ENCODE data around the gene RHOA. TPM values are rescaled to one million over a fixed set of nuclear protein-coding genes. Genes with fewer than 3 reads are reported as not detected.
"Not testable (repeated sequence)": the region's sequence is repeated elsewhere in the genome, so short reads cannot be mapped to it uniquely, and the experiment has no call there.

Gene RHOA
- total and polyA plus RNA-seq, 5 donors from 2014 or later, result 319 to 818 (median 608) TPM

- Histone ChIP-seq H3K9me3 (ENCODE audit: control insufficient read depth in 2 of 2, low read length in 2 of 2) (no peaks in the 10 kb centered on the region), H3K27ac (ENCODE audit: insufficient read depth, low read length, poor library complexity, severe bottlenecking) (no peak overlapping the region), H3K27me3 (ENCODE audit: control insufficient read depth, insufficient read depth, low read length) (no peaks in the 10 kb centered on the region), H3K4me3 (ENCODE audit: low read depth, low read length) (peak overlapping the region; percentile 11), H3K36me3 (ENCODE audit: control insufficient read depth, insufficient read depth, low read length) (peaks cover 31% of the 10 kb centered on the region), H3K4me1 (ENCODE audit: control insufficient read depth, insufficient read depth, low read length, poor library complexity, severe bottlenecking) (peaks cover 32% of the 10 kb centered on the region)
- Mint-ChIP-seq H3K9me3 (peaks cover 0 to 3% (median 0%) of the 10 kb centered on the region in 7 donors), H3K27me3 (no peaks in the 10 kb centered on the region), H3K4me3 (peak overlapping the region; percentile 14 to 45 (median 22)), H3K27ac (peak overlapping the region in 1 of 3 donors; percentile 10), H3K4me1 (peaks cover 25 to 87% (median 58%) of the 10 kb centered on the region in 4 donors), H3K36me3 (peaks cover 14% of the 10 kb centered on the region)
- DNase-seq (peak in 1 of 3 donors; percentile 37), ATAC-seq (ENCODE audit: low read depth in 2 of 2) (no peak)
Measured at GRCh38 chr3:49397470-49397869, 14.3 kb downstream of the RHOA start.

DNA sequence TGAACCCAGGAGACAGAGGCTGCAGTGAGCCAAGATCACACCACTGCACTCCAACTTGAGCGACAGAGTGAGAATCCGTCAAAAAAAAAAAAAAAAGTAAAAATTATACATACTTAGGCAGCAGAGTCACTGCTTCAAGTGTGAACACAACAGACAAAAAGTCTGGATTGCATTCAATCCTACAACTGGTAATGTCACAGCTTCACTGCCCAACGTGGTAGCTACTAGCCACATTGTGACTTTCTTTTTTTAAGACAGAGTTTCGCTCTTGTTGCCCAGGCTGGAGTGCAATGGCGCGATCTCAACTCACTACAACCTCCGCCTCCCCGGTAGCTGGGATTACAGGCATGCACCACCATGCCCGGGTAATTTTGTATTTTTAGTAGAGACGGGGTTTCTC, 20.5 kb downstream of the RHOA start:
- H3K36me3 Mint-ChIP-seq, result peaks cover 21% of the 10 kb centered on the region

GRCh38 chr3:49389297-49389696, 22.5 kb downstream of the RHOA start:
- no peaks in the 10 kb centered on the region for H3K9me3 Mint-ChIP-seq
- DNase-seq (no peak), ATAC-seq (ENCODE audit: low read depth in 2 of 2) (no peak)
- peaks cover 38% of the 10 kb centered on the region for H3K4me1 ChIP-seq (ENCODE audit: control insufficient read depth, insufficient read depth, low read length, poor library complexity, severe bottlenecking)
- H3K27ac ChIP-seq (ENCODE audit: insufficient read depth, low read length, poor library complexity, severe bottlenecking), result no peak overlapping the region
- H3K27ac Mint-ChIP-seq, result no peak overlapping the region
- H3K27me3 Mint-ChIP-seq, result no peaks in the 10 kb centered on the region
- H3K4me3 Mint-ChIP-seq, result peak overlapping the region in 1 of 4 donors; percentile 50
- H3K36me3 Mint-ChIP-seq, result peaks cover 11% of the 10 kb centered on the region
- no peak overlapping the region for H3K4me3 ChIP-seq (ENCODE audit: low read depth, low read length)
- H3K27me3 ChIP-seq (ENCODE audit: control insufficient read depth, insufficient read depth, low read length), result no peaks in the 10 kb centered on the region
- H3K9me3 ChIP-seq (ENCODE audit: control insufficient read depth in 2 of 2, low read length in 2 of 2), result no peaks in the 10 kb centered on the region
- H3K36me3 ChIP-seq (ENCODE audit: control insufficient read depth, insufficient read depth, low read length), result peaks cover 8% of the 10 kb centered on the region
- peaks cover 15 to 79% (median 39%) of the 10 kb centered on the region in 4 donors for H3K4me1 Mint-ChIP-seq

More for the DNA sequence above, 20.5 kb downstream of the RHOA start:
- not testable (repeated sequence) for H3K27me3 ChIP-seq (ENCODE audit: control insufficient read depth, insufficient read depth, low read length); DNase-seq; H3K27me3 Mint-ChIP-seq; H3K4me3 Mint-ChIP-seq; H3K9me3 Mint-ChIP-seq; H3K27ac ChIP-seq (ENCODE audit: insufficient read depth, low read length, poor library complexity, severe bottlenecking); ATAC-seq (ENCODE audit: low read depth in 2 of 2); H3K27ac Mint-ChIP-seq; H3K9me3 ChIP-seq (ENCODE audit: control insufficient read depth in 2 of 2, low read length in 2 of 2); H3K4me3 ChIP-seq (ENCODE audit: low read depth, low read length)
- Histone ChIP-seq H3K36me3 (ENCODE audit: control insufficient read depth, insufficient read depth, low read length) (peaks cover 17% of the 10 kb centered on the region), H3K4me1 (ENCODE audit: control insufficient read depth, insufficient read depth, low read length, poor library complexity, severe bottlenecking) (peaks cover 22% of the 10 kb centered on the region)
- H3K4me1 Mint-ChIP-seq, result peaks cover 14 to 80% (median 41%) of the 10 kb centered on the region in 4 donors

DNA sequence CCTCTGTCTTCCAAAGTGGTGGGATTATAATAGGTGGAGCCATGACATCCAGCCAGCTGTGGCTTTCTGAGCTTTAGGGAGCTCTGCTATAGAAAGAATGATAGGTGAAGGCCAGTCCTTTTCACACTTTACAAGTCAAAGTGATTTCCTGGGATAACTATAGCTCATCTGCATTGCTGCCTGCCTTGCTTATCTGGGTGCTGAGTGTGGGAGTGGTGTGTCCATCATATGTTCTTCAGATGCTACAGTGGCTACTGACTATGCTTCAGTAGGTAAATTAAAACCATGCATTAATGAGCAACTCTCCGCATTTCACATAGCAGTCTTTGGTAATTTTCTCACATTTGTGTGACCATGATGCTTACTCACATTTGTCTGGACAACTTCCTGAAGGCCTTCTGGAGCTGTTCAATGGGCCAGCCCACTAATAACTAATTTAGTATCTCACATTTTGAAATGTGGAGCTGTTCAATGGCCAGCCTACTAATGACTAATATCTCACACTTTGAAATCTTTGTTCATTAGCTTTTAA, 23.4 kb downstream of the RHOA start:
- Mint-ChIP-seq H3K9me3 (no peaks in the 10 kb centered on the region), H3K27me3 (no peaks in the 10 kb centered on the region), H3K36me3 (peaks cover 10% of the 10 kb centered on the region), H3K4me3 (peak overlapping the region in 2 of 4 donors; percentile 3 to 30), H3K27ac (peak overlapping the region in 2 of 3 donors; percentile 5 to 39), H3K4me1 (peaks cover 15 to 79% (median 46%) of the 10 kb centered on the region in 4 donors)
- no peaks in the 10 kb centered on the region for H3K27me3 ChIP-seq (ENCODE audit: control insufficient read depth, insufficient read depth, low read length)
- H3K4me1 ChIP-seq (ENCODE audit: control insufficient read depth, insufficient read depth, low read length, poor library complexity, severe bottlenecking), result peaks cover 38% of the 10 kb centered on the region
- no peaks in the 10 kb centered on the region for H3K9me3 ChIP-seq (ENCODE audit: control insufficient read depth in 2 of 2, low read length in 2 of 2)
- H3K36me3 ChIP-seq (ENCODE audit: control insufficient read depth, insufficient read depth, low read length), result peaks cover 8% of the 10 kb centered on the region
- DNase-seq, result no peak
- H3K27ac ChIP-seq (ENCODE audit: insufficient read depth, low read length, poor library complexity, severe bottlenecking), result no peak overlapping the region
- H3K4me3 ChIP-seq (ENCODE audit: low read depth, low read length), result no peak overlapping the region
- ATAC-seq (ENCODE audit: low read depth in 2 of 2), result no peak

DNA sequence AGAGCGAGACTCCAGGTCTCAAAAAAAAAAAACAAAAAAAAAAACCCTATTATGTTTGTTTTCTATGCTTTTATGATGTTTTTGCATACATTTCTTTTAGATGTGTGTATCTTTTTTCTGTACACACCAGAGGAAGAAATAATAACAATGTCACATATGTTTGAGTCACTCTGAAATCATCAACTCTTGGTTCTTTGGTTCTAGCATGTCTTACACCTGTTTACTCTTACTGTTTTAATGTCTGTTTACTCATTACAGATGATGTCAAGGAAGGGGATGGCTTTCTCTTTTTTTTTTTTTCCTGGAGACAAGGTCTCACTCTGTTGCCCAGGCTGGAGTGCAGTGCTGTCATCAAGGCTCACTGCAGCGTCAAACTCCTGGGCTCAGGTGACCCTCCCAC, 24.1 kb downstream of the RHOA start:
- Mint-ChIP-seq H3K4me1 (peaks cover 15 to 79% (median 44%) of the 10 kb centered on the region in 4 donors), H3K27me3 (no peaks in the 10 kb centered on the region), H3K36me3 (peaks cover 7% of the 10 kb centered on the region), H3K4me3 (peak overlapping the region in 2 of 4 donors; percentile 30 to 51), H3K9me3 (no peaks in the 10 kb centered on the region), H3K27ac (peak overlapping the region in 1 of 3 donors; percentile 39)
- H3K27me3 ChIP-seq (ENCODE audit: control insufficient read depth, insufficient read depth, low read length), result no peaks in the 10 kb centered on the region
- no peaks in the 10 kb centered on the region for H3K9me3 ChIP-seq (ENCODE audit: control insufficient read depth in 2 of 2, low read length in 2 of 2)
- DNase-seq (no peak), ATAC-seq (ENCODE audit: low read depth in 2 of 2) (no peak)
- H3K36me3 ChIP-seq (ENCODE audit: control insufficient read depth, insufficient read depth, low read length), result peaks cover 8% of the 10 kb centered on the region
- H3K4me3 ChIP-seq (ENCODE audit: low read depth, low read length), result no peak overlapping the region
- H3K4me1 ChIP-seq (ENCODE audit: control insufficient read depth, insufficient read depth, low read length, poor library complexity, severe bottlenecking), result peaks cover 38% of the 10 kb centered on the region
- H3K27ac ChIP-seq (ENCODE audit: insufficient read depth, low read length, poor library complexity, severe bottlenecking), result no peak overlapping the region

DNA sequence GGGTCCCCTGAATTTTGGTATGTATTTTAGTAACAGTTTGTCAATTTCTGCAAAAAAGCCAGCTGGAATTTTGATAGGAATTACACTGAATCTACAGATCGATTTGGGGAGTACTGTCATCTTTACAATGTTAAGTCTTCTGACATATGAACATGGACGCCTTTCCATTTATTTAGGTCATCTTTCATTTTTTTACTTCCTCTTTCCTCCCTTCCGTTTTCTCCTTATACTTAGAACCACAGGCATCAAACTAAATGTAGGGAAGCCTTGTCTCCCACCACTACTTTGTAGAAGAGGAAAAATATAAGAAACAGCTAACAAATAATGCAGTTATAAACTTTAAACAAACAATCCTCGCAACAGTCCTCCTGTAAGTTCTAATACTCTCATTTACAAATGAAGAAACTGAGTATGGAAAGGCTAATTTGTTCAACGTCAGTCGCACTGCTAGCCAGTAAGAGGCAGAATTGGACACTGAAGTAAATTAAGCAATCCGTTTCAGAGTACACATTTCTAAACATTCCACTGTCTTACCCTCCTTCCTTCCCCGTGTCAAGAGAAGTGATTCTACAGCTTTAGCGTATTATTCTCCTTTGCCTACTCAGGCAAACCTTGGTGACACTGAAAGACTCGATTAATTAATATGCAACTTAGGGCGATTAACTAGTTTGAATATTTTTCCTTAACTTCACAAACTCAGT, 25.6 kb downstream of the RHOA start:
- no peaks in the 10 kb centered on the region for H3K9me3 ChIP-seq (ENCODE audit: control insufficient read depth in 2 of 2, low read length in 2 of 2)
- no peak overlapping the region for H3K27ac ChIP-seq (ENCODE audit: insufficient read depth, low read length, poor library complexity, severe bottlenecking)
- Mint-ChIP-seq H3K27ac (peak overlapping the region in 2 of 3 donors; percentile 4 to 9), H3K4me1 (peaks cover 15 to 83% (median 42%) of the 10 kb centered on the region in 4 donors), H3K27me3 (no peaks in the 10 kb centered on the region), H3K36me3 (peaks cover 7% of the 10 kb centered on the region), H3K9me3 (no peaks in the 10 kb centered on the region), H3K4me3 (peak overlapping the region in 3 of 4 donors; percentile 0 to 35 (median 21))
- DNase-seq (no peak), ATAC-seq (ENCODE audit: low read depth in 2 of 2) (no peak)
- H3K27me3 ChIP-seq (ENCODE audit: control insufficient read depth, insufficient read depth, low read length), result no peaks in the 10 kb centered on the region
- H3K36me3 ChIP-seq (ENCODE audit: control insufficient read depth, insufficient read depth, low read length), result peaks cover 4% of the 10 kb centered on the region
- peak overlapping the region; percentile 26 for H3K4me3 ChIP-seq (ENCODE audit: low read depth, low read length)
- H3K4me1 ChIP-seq (ENCODE audit: control insufficient read depth, insufficient read depth, low read length, poor library complexity, severe bottlenecking), result peaks cover 38% of the 10 kb centered on the region

GRCh38 chr3:49385617-49386016, 26.2 kb downstream of the RHOA start:
- Histone ChIP-seq H3K27ac (ENCODE audit: insufficient read depth, low read length, poor library complexity, severe bottlenecking) (no peak overlapping the region), H3K27me3 (ENCODE audit: control insufficient read depth, insufficient read depth, low read length) (no peaks in the 10 kb centered on the region), H3K36me3 (ENCODE audit: control insufficient read depth, insufficient read depth, low read length) (peaks cover 4% of the 10 kb centered on the region), H3K4me1 (ENCODE audit: control insufficient read depth, insufficient read depth, low read length, poor library complexity, severe bottlenecking) (peaks cover 38% of the 10 kb centered on the region), H3K4me3 (ENCODE audit: low read depth, low read length) (peak overlapping the region; percentile 26), H3K9me3 (ENCODE audit: control insufficient read depth in 2 of 2, low read length in 2 of 2) (no peaks in the 10 kb centered on the region)
- no peak for DNase-seq
- Mint-ChIP-seq H3K4me1 (peaks cover 15 to 85% (median 41%) of the 10 kb centered on the region in 4 donors), H3K4me3 (peak overlapping the region in 2 of 4 donors; percentile 11 to 15), H3K27ac (peak overlapping the region in 1 of 3 donors; percentile 4), H3K27me3 (no peaks in the 10 kb centered on the region), H3K9me3 (no peaks in the 10 kb centered on the region), H3K36me3 (peaks cover 7% of the 10 kb centered on the region)
- ATAC-seq (ENCODE audit: low read depth in 2 of 2), result no peak

Measured in CD4-positive, CD25-positive, alpha-beta regulatory T cell (primary cell).